ENCODE measurements around the gene TTLL10.
"Not testable (repeated sequence)": the region's sequence is repeated elsewhere in the genome, so short reads cannot be mapped to it uniquely, and the experiment has no call there.

TTLL10 gene

DNA sequence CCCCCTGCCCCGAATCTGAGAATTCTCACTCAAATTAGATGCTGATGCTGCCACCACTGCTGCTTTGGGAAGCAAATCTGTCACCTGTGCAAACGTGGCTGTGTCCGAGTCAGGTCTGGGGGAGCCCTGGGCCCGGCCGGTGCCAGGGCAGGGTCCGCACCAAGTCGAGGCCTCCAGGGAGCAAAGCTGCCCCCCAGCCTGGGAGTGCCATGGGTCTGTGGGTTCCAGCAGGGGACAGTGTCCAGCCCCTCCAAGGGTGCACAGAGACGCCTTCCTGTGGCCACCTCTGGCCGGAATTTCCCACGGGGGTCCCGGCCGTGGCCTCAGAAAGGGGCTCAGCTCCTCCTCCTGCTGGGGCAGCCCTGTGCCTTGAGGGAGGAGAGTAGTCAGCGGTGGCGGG lies 27.7 kb upstream of the TTLL10 start:
- no peak for DNase-seq (ENCODE audit: low read depth in 2 of 2)
- no peak for TF ChIP-seq CTCF (IDR thresholded peaks at IDR 0.05; ENCODE audit: low read depth, low read length)
- H3K4me3 ChIP-seq (replicated peaks in 1 of 2; ENCODE audit: low read depth in 2 of 2, low read length in 2 of 2) = no peak overlapping the region

DNA sequence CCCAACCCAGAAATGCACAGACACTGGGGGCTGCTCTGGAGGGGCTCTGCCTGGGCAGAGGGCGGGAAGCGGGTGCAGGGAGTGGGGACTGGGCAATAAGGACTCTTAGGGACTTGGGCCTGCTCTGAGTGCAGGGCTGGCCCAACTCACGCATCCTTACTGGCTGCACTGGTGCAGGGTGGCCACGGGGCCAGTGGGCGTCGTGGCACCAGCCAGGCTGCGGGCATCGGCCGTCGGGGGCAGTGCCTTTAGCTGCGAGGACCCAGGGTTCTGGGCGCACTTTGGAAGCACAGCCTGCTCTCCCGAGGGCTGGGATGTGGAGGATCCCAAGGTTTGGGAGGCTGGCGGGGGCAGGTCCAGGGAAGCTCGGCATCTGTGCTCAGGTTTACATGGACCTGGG lies 27.1 kb upstream of the TTLL10 start:
- no peak for TF ChIP-seq CTCF (IDR thresholded peaks at IDR 0.05; ENCODE audit: low read depth, low read length)
- no peak overlapping the region for H3K4me3 ChIP-seq (replicated peaks in 1 of 2; ENCODE audit: low read depth in 2 of 2, low read length in 2 of 2)
- DNase-seq (ENCODE audit: low read depth in 2 of 2) = no peak

- TF ChIP-seq CTCF (IDR thresholded peaks at IDR 0.05; ENCODE audit: low read depth, low read length) = no peak
- no peak for DNase-seq (ENCODE audit: low read depth in 2 of 2)
- no peak overlapping the region for H3K4me3 ChIP-seq (replicated peaks in 1 of 2; ENCODE audit: low read depth in 2 of 2, low read length in 2 of 2)
Measured at GRCh38 chr1:1148061-1148460, 25.6 kb upstream of the TTLL10 start.

GRCh38 chr1:1148569-1148968 lies 25.1 kb upstream of the TTLL10 start:
- DNase-seq (ENCODE audit: low read depth in 2 of 2) = no peak
- no peak overlapping the region for H3K4me3 ChIP-seq (replicated peaks in 1 of 2; ENCODE audit: low read depth in 2 of 2, low read length in 2 of 2)
- no peak for TF ChIP-seq CTCF (IDR thresholded peaks at IDR 0.05; ENCODE audit: low read depth, low read length)

DNA sequence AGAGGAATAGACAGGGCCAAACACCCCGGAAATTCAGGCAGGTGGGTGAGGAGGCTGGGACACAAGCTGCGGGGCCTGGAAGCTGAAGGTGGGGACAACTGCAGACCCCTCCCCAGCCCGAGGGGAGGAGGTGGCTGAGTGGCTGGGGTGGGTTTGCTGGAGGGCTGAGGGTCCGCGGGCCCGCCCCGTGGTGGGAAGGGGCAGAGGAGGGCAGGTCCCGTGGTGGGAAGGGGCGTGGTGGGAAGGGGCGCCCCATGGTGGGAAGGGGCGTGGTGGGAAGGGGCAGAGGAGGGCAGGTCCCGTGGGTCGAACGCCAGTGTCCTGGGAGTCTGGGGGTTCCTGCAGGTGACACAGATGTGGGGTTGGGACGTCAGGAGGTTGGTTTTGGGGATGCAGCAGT lies 24.3 kb upstream of the TTLL10 start:
- no peak overlapping the region for H3K4me3 ChIP-seq (replicated peaks in 1 of 2; ENCODE audit: low read depth in 2 of 2, low read length in 2 of 2)
- no peak for TF ChIP-seq CTCF (IDR thresholded peaks at IDR 0.05; ENCODE audit: low read depth, low read length)

GRCh38 chr1:1150100-1150499 lies 23.6 kb upstream of the TTLL10 start:
- no peak for DNase-seq (ENCODE audit: low read depth in 2 of 2)
- H3K4me3 ChIP-seq (replicated peaks in 1 of 2; ENCODE audit: low read depth in 2 of 2, low read length in 2 of 2) = no peak overlapping the region
- TF ChIP-seq CTCF (IDR thresholded peaks at IDR 0.05; ENCODE audit: low read depth, low read length) = no peak

More for the DNA sequence above, 24.3 kb upstream of the TTLL10 start:
- DNase-seq (ENCODE audit: low read depth in 2 of 2) = no peak

DNA sequence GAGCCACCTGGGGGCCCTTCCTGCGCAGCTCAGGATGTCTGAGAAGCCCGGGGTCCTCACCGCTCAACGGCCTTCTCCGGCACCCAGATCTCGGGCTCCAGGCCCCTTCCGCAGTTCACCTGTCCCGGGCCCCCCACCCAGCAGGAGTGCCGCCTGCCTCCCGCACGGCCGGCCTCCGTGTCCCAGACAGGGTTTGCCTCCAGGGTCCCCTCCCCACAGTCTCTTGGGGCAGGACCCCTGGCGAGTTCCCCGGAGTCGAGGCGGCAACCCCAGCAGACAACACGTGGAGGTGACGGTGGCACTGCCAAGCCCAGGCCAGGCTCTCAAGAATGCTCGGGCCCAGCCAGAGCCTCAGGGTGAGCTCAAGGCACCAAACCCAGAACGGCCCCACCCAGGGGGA lies 22.4 kb upstream of the TTLL10 start:
- DNase-seq (ENCODE audit: low read depth in 2 of 2) = no peak
- no peak overlapping the region for H3K4me3 ChIP-seq (replicated peaks in 1 of 2; ENCODE audit: low read depth in 2 of 2, low read length in 2 of 2)
- no peak for TF ChIP-seq CTCF (IDR thresholded peaks at IDR 0.05; ENCODE audit: low read depth, low read length)

DNA sequence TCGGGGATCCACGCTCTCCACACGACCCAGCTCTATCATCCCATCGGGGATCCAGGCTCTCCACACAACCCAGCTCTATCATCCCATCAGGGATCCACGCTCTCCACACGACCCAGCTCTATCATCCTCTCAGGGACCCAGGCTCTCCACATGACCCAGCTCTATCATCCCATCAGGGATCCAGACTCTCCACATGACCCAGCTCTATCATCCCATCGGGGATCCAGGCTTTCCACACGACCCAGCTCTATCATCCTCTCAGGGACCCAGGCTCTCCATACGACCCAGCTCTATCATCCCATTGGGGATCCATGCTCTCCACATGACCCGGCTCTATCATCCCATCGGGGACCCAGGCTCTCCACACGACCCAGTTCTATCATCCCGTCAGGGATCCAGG lies 21.2 kb upstream of the TTLL10 start:
- DNase-seq (ENCODE audit: low read depth in 2 of 2); H3K4me3 ChIP-seq (replicated peaks in 1 of 2; ENCODE audit: low read depth in 2 of 2, low read length in 2 of 2): not testable (repeated sequence)

- not testable (repeated sequence) for H3K4me3 ChIP-seq (replicated peaks in 1 of 2; ENCODE audit: low read depth in 2 of 2, low read length in 2 of 2); DNase-seq (ENCODE audit: low read depth in 2 of 2)
Measured at GRCh38 chr1:1153215-1153614, 20.5 kb upstream of the TTLL10 start.
